GM12872 (cell line): Measurements from ENCODE around the gene ZC3H15.

Source experiments
- CTCF ChIP-seq: IDR thresholded peaks from 3 replicates; pipeline ENCODE4 v1.5.1; 2011; ENCODE audit warnings: low read depth, mild to moderate bottlenecking, low read length, moderate library complexity; ENCODE audit not compliant: insufficient read depth

The ZC3H15 gene

GRCh38 chr2:186456941-186457340 is 29.1 kb upstream of the ZC3H15 start:
- no peak for TF ChIP-seq CTCF

GRCh38 chr2:186457908-186458307 is 28.2 kb upstream of the ZC3H15 start:
- no peak for TF ChIP-seq CTCF

- 0 out of 3 replicates have a peak, but pooled peaks have one; percentile 17 for TF ChIP-seq CTCF
Measured at GRCh38 chr2:186459009-186459408, 27.1 kb upstream of the ZC3H15 start.

GRCh38 chr2:186460465-186460864 is 25.6 kb upstream of the ZC3H15 start:
- TF ChIP-seq CTCF, result peak; percentile 43; the same call in 2 of the 3 replicates

GRCh38 chr2:186466743-186467142 is 19.3 kb upstream of the ZC3H15 start:
- no peak for TF ChIP-seq CTCF

GRCh38 chr2:186467421-186467820 is 18.6 kb upstream of the ZC3H15 start:
- TF ChIP-seq CTCF, result no peak

- TF ChIP-seq CTCF, result no peak
Measured at GRCh38 chr2:186477790-186478189, 8.3 kb upstream of the ZC3H15 start.

- TF ChIP-seq CTCF, result no peak
Measured at GRCh38 chr2:186480991-186481390, 5.1 kb upstream of the ZC3H15 start.
